HG03135 (cell line): ENCODE measurements around the gene OSTF1.

Experiments
- ATAC-seq: cut with Tn5 transposase; IDR thresholded peaks from one replicate; pipeline ENCODE4 v1.9.1; 2021; ENCODE audit warnings: mild to moderate bottlenecking, moderate library complexity; ENCODE audit not compliant: unreplicated experiment

OSTF1 gene

DNA sequence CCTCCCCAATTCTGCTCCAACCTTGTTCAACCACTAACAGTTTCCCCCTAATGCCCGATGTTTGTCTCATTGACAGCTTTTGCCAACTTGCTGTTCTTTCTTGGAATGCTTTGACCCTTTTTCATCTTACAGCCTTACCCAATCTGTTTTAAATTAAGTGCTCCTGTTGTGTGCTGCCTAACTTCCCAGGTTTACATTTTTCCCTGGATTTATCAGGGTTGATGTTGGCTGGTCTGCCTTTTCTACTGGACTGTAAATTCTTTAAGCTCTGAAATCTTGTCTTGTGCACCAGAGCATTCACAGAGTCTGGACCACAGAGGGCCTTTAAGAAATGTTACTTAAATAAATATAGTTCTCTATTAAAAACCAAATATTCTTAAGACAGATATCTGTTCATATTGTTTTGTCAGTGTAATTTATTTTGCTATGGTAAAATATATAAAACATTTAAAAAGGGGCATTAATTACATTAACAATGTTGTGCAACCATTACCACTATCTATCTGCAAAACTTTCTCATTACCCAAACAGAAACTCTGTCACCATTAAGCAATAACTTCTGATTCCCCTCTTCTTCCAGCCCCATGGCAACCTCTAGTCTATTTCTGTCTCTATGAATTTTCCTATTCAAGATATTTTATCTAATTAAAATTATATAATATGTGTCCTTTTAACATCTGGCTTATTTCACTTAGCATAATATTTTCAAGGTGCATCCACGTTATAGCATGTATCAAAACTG is 73.0 kb downstream of the OSTF1 start:
- ATAC-seq: no peak

DNA sequence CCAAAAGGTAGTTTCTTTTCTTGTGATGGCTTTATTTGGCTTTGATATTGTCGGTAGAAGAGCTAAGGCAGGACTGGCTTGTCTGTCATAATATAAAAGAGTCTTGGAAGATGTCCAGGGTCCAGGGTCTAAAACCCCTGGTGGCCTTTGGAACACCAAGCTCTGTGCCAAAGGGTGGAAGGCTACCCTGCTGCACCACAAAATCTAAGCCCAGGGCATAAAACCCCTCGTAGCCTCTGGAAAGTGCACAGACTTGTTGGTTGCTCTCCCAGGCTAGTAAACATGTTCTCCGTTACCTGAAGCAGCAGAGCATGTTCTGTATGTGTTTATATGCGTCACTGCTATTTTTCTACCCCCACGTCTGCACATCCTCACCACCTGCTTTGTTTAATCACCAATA is 75.5 kb downstream of the OSTF1 start:
- ATAC-seq: no peak

DNA sequence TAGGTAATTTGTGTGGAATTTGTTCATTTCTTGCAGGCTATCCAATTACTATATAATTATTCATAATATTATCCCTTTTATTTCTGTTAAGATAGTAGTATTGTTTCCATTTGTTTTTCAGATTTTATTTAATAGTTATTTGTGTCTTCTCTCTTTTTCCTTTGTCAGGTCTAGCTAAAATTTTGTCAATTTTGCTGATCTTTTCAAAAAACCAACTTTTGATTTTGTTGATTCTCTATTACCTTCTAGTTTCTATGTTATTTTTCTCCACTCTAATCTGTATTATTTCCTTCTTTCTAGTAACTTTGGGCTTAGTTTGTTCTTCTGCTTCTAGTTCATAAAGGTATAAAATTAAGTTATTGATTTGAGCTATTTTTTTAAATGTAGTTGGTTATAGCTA is 76.3 kb downstream of the OSTF1 start:
- no peak for ATAC-seq

DNA sequence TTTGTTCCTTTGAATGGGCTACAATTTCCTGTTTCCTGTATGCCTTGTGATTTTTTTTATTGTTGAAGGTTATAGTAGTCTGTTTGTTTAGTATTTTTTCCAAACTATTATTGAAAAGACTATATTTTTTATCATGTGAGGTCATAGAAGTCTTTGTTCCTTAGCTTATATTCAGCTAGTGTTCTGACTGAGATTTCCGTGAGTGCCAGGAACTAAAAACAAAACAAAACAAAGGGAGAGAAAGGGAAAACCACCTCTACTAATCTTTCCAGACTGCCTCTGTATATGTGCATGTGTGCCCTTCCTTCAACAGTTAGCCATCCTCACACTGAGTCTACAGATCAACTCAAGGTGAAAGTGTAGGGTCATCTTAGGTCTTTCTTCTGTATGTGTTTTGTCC is 79.0 kb downstream of the OSTF1 start:
- ATAC-seq: no peak

DNA sequence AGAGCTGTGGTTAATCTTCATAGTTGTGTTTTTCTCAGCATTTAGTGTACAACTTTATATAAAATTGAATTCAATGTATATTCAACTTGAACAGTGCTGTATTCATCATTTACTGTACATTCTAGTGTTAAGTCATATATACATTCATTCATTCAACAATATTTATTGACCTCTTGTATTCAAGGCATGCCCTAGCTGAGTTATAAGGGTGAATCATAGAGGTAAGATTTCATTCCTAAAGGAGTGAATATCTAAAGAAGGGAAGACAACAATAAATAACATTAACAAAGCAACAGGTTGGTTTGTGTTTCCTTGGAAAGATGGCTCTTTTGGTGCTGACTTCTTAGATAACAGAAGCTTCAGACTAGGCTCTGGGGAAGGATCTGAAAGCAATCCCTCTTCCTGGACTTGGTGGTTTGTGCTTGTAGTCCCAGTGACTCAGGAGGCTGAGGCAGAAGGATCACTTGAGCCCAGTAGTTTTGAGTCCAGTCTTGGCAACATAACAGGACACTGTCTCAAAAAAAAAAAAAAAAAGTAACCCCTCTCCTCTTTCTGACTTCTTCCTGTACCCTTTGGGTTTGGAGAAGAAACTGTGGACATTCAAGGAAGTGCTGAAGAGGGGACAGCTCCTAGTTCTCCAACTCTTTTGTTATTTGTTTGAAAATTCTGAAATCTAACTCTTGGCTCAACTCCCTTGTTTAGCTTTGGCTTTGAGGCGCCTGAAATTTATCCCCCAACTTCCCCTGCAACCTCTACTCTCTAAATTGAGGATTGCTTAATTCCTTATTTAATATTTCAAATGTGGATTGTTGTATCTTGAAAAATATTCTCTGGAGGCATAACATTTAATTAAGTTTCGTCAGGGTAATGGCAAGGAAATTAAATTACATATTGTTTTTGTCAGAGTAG is 80.2 kb downstream of the OSTF1 start:
- no peak for ATAC-seq

DNA sequence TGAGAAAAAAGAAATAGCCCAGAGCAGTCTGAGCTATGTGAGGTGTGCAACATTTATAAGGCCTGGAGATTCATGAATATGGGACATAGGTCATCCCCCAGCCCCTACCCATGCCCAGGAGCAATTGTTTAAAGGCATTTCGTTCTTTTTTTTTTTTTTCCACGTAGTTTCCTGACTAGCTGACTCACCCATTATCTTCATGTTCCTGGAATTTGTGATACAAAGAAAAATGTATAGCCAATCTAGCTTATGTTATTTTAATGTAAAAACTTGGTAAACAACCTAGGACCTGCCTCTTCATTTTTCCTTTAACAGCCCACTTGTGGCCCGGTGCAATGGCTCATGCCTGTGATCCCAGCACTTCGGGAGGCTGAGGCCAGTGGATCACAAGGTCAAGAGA is 81.3 kb downstream of the OSTF1 start:
- no peak for ATAC-seq

DNA sequence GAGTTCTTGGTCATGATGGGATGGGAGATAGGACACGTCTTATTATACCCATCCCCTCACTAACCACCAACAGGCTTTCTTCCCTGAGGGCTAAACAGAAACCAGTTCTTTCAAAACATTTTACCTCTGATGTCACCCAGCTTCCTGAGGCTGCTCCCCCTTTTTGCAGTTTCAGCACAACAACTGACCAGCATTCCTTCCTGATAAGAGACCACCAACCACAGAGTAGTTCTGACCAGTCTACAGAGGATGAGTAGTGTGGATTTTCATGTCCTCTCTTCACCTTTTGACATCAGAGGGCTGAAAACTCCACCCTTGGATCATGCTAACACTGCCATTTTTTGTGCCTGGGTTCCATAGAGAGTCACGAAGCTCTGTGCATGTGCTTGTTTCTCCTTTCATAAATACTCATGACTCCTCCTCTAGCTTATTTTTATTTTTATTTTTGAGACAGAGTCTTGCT is 82.6 kb downstream of the OSTF1 start:
- ATAC-seq: no peak

DNA sequence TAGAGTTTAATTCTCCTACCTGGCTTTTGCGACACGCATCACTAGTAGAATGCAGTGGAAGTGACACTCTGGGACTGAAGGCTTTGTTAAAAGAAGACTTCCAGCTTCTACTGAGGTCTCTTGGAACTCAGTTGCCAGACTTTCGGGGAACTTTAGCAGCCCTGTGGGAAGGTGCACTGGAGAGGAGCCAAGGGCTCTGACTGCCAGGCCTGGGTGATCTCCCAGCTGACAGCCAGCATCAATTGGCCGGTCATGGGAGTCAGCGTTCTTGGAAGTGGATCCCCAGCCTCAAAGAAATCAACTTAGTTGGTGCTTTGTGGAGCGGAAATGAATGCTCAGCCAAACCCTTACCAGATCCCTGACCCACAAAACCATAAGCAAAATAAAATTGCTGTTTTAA is 87.1 kb downstream of the OSTF1 start:
- ATAC-seq: no peak

DNA sequence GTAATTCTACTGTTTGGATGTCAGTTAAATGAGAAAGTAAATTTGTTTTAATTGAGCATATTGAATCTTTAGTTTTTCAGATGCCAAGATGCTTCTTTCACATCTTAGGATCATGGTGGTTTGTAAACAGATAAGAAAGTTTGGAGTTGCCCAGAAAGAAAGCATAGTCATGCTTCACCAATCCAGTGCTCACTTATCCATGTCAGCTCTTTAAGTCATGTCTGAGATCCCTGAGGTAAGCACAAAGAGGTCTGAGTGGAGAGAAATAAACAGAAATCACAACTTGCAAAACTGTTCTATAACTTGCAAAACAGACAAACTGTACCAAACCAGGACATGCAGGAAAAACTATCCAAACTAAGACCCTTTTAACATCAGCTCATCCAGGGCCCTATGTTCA is 87.7 kb downstream of the OSTF1 start:
- no peak for ATAC-seq

DNA sequence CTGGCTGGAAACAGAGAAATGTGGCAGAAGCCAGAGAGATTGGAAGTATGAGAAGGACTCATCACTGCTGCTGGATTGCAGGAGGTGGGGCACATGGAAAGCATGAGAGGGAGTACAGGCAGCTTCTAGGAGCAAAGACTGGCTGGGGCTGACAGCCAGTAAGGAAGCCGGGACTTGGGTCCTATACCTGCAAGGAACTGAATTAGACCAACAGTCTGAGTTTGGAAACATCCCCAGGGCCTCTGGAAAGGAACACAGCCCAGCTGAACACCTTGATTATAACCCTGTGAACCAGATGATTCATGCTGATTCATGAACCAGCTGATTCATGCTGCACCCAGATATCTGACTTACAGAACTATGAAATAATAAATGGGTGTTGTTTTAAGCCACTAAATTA is 93.4 kb downstream of the OSTF1 start:
- no peak for ATAC-seq

DNA sequence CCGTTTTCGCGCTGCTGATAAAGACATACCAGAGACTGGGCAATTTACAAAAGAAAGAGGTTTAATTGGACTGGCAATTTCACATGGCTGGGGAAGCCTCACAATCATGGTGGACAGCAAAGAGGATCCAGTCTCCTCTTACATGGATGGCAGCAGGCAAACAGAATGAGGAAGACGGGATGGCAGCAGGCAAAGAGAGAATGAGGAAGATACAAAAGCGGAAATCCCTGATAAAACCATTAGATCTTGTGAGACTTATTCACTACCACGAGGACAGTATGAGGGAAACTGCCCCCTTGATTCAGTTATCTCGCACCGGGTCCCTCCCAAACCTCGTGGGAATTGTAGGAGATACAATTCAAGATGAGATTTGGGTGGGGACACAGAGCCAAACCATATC is 95.0 kb downstream of the OSTF1 start:
- no peak for ATAC-seq

DNA sequence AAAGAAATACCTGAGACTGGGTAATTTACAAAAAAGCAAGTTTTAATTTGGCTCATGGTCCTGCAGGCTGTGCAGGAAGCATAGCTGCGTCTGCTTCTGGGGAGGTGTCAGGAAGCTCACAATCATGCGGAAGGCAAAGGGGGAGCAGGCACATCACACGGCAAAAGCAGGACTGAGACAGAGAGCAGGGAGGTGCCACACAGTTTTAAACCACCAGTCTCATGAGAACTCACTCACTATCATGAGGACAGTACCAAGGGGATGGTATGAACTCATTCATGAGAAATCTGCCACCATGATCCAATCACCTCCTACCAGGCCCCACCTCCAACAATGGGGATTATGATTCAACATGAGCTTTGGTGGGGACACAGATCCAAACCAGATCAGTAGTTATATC is 96.2 kb downstream of the OSTF1 start:
- no peak for ATAC-seq

DNA sequence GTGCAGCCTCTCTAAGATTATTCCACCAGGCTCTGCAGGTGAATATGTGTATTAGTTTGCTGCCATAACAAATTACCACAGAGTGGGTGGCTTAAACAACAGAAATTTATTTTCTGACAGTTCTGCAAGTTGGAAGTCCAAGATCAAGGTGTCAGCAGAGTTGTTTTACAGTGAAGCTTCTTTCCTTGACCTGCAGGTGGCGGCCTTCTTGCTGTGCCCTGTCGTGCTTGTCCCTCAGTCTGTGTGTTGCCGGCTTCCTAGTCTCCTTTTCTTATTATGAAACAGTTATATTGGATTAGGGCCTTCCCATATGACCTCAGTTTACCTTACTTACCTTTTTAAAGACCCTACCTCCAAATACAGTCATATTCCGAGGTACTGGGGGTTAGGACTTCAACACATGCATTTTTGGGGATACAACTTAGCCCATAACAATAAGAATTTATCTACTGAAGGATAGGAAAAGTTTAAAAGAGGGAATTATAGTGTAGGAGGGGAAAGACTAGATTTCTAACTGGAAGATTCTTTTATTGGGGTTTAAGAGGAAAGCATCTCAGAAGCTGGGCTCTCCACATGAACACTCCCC is 97.4 kb downstream of the OSTF1 start:
- ATAC-seq: no peak

DNA sequence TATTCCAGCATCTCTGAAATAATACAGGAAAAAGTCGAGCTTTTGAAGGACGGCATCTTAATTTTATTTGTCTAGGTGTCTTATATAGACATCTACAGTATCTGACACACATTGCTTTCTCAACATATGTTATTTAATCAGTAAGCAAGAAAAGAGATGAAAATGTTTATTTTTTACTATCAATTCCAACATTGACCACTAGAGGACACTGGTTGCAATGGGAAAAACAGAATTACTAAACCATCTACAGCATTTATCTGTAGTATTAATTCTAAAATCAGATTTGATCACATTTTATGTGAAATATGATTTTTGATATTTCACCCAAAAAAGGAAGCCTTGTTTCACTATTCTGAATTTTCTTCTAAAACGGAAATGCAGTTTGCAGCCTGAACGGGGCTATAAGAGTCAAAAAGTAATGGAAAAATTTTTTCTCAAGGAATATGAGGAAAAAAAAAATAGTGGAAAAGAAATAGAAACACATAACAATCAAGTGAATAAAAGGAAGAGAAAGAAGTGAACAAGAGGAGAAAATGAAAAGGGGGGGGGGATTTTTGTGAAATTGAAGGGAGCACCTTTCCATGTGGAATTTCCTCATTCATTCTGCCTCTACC is 98.6 kb downstream of the OSTF1 start:
- no peak for ATAC-seq

DNA sequence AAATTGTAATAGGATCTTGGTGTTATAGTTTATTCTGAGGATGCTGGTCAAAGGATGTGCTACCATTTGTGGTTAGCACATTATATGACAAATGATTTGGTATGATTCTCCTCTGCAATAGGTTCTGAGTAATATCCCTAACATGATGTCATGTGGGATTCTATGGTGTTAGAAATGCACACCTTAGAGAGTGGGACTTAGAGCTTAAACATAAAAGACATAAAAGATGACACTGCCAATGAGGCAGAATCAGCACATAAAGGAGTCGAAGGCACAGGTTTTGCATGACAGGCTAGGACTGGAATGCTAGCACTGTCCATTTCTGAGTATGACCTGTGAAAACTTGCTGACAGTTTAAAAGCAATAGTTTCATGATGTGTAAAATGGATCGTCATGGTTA is 100.4 kb downstream of the OSTF1 start:
- ATAC-seq: no peak

DNA sequence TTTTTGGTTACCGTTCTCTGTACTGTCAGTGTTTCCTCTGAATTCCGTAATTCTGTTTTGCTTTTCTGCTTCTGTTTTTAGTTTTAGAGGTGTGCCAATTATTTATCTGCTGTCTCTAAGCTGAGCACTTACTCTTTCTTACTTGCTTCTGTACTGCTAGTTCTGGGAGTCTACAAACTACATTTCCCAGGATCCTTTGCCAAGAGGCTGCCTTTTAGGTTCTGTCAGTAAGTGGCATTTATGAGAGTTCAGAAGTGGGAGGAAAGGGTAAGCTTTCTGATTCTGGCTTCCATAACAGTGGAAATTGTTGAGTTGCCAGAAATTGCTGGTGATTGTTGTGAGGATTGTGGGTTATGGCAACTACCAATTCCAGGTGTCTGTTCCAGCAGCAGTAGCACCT is 102.4 kb downstream of the OSTF1 start:
- no peak for ATAC-seq
